Caki2 (cell line): Measurements from ENCODE around the gene DKK1. TPM values are rescaled to one million over a fixed set of nuclear protein-coding genes. Genes with fewer than 3 reads are reported as not detected.
A peak's percentile ranks its signal among the peaks of the same experiment; 100 is the strongest.

Source experiments
- DNase-seq: peaks from one replicate; pipeline ENCODE4 v3.0.0-alpha.2; 2015; ENCODE audit warnings: low read depth
- in situ Hi-C: cut with HindIII; loops from 2 replicates; pipeline ENCODE4 v1.10.0; 2016; ENCODE audit warnings: low sequenced_read_pairs, low pct_unique_long_range_greater_than_20kb, mixed read lengths
- total RNA-seq: library from RNA; depleted of rRNA; stranded (reverse); fragments of >200 nt; shearing (Covaris generic); gene quantifications from 2 replicates; pipeline ENCODE4 v1.2.3, GENCODE V29; 2014; ENCODE audit warnings: low replicate concordance

Gene DKK1
- total RNA-seq, 1 experiment from 2014 or later = 8.6 TPM

DNA sequence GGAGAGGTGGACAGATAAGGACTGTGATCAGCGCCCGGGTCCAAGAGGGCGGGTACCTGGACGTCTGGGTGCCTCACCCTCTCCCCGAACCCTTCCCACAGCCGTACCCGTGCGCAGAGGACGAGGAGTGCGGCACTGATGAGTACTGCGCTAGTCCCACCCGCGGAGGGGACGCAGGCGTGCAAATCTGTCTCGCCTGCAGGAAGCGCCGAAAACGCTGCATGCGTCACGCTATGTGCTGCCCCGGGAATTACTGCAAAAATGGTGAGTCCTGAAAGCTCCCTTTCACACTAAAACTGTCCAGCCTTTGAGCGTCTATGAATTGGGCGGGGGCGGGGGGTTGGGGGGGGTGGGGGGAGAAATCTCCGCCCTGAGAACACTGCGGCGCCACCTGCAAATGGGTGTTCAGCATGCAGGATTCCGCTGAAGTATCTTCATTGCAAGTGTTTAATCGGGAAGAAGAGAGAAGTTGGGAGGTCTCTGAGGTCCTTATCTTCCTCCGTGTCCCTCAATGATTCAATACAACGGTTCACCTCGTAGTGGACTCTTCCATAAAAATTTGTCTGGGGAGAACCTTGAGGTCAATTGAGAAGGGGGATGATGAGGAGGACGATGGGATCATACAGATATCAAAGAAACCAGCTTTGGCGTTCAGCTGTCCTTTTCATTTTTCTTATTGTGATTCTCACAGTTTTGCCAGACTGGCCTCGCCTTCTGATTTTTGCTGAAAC lies 906 bp downstream of the DKK1 start:
- in situ Hi-C loops = loop anchor here (25.0 kb wide), 1 partner anchor 172 kb away; no protein-coding TSS in a partner anchor
- DNase-seq = no peak

DNA sequence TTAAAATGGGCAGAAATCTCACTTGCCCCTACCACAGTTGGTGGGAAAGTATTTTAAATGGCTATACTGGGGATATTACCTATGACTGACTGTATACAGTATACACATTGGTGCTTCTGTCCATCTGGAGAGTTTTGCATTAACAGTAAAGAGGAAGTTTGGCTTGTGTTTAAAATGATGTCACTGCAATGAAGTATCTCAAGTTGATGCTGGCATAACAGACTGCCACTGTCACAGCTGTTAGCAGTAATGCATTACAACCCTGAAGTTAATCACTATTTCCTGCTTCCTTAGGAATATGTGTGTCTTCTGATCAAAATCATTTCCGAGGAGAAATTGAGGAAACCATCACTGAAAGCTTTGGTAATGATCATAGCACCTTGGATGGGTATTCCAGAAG lies 1.9 kb downstream of the DKK1 start:
- in situ Hi-C loops = loop anchor here (25.0 kb wide), 1 partner anchor 171 kb away; no protein-coding TSS in a partner anchor

DNA sequence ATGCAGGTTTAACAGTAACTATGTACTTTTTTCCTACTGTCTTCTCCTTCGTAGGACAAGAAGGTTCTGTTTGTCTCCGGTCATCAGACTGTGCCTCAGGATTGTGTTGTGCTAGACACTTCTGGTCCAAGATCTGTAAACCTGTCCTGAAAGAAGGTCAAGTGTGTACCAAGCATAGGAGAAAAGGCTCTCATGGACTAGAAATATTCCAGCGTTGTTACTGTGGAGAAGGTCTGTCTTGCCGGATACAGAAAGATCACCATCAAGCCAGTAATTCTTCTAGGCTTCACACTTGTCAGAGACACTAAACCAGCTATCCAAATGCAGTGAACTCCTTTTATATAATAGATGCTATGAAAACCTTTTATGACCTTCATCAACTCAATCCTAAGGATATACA lies 2.4 kb downstream of the DKK1 start:
- DNase-seq = no peak
- in situ Hi-C loops = loop anchor here (25.0 kb wide), 1 partner anchor 171 kb away; no protein-coding TSS in a partner anchor

More for the DNA sequence above, 1.9 kb downstream of the DKK1 start:
- no peak for DNase-seq

DNA sequence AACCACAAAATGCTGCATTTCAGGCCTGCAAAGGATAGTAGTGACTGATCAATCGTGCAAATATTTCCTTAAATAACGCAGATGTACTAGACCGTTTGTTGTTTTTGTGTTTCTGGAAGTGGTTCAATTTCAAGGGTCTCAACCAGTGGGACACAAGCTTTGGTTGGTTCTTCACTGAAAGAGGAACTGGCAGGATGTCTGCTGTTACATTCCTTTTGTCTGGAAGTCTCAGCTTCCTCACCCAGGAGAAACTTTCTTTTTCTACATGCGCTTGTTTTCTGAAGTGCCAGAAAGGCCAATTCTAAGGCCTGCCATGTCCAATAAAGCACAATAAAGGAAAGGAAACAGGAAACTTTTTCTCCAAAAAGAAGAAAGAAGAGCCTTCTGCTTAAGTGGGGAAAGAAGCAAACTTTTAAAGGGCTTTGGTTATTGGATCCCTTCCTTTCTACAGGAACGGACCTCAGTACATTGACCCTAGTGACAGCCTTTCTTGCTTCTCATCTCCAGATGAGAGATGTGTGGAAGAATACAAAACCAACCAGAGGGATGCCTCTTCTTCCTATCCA lies 4.1 kb downstream of the DKK1 start:
- DNase-seq = no peak
- in situ Hi-C loops = loop anchor here (25.0 kb wide), 1 partner anchor 169 kb away; no protein-coding TSS in a partner anchor

DNA sequence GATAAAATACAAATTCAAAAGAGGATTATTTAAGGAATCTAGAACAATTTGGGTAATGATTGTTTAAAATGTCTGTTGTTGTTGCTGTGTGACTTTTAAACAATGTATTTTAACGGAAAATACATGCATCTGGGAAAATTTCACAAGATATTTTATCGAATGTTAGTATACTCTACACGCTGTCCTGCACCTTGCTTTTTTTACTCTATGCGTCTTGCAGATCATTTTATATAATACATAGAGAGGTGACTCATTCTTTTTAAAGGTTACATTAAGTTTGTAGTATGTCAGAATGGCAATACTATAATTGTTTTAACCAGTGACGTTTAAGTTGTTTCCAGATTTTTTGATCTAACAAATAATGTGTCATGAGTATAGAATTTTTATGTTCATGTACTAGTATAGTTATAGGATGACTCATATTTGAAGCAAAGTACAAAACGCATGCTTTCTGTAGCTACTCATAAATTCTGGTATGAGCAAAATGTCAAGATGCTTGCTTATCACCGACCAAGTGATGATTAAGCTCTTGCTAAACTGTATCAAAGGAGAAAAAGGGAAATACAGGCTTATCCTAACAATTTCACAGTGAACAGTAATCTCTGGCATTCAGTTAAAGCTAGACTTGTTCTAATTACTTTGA lies 4.9 kb downstream of the DKK1 start:
- in situ Hi-C loops = loop anchor here (25.0 kb wide), 1 partner anchor 168 kb away; no protein-coding TSS in a partner anchor
- DNase-seq = peak; percentile 57

DNA sequence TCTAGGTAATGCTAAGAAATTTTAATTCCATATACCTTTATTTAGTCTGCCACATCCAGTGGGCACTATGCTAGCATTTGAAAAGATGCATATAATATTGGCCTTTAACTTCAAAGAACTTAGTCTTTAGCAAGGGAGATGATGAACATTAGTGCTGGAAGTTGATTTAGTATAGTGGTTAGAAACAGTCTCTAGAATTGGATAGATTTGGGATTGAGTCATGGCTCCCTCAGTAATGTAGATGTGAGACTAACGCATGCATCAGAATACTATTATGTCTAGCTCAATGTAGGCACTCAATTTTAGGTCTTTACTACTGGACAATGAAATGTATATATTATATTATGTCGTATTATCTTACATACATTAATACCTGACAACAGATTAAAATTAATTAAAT lies 5.8 kb downstream of the DKK1 start:
- no peak for DNase-seq
- in situ Hi-C loops = loop anchor here (25.0 kb wide), 1 partner anchor 167 kb away; no protein-coding TSS in a partner anchor

DNA sequence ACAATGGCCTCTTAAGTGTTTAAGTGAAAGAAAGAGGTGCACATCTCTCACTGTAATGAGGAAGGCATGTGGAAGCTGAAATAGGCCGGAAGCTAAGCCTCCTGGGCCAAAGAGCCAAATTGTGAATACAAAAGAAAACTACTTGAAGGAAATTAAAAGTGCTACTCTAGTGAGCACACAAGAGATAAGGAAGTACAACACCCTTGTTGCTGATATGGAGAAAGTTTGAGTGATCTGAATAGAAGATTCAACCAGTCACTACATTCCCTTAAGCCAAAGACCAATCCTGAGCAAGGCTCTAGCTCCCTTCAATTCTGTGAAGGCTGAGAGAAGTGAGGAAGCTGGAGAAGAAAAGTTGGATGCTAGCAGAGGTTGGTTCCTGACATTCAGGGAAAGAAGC lies 8.2 kb downstream of the DKK1 start:
- DNase-seq = no peak
- in situ Hi-C loops = loop anchor here (25.0 kb wide), 1 partner anchor 165 kb away; no protein-coding TSS in a partner anchor

DNA sequence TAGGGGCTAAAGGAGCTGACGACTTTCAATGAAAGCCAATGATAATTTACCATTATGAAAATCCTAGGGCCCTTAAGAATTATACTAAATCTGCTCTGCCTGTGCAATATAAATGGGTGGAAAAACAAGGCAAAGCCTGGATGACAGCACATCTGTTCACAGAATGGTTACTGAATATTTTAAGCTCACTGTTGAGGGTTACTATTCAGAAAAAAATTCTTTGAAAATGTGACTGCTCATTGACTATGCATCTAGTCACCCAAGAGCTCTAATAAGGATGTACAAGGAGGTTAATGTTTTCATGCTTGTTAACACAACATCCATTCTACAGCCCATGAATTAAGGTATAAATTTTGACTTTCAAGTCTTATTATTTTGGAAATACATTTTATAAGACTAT lies 8.9 kb downstream of the DKK1 start:
- in situ Hi-C loops = loop anchor here (25.0 kb wide), 1 partner anchor 164 kb away; no protein-coding TSS in a partner anchor
- DNase-seq = no peak

DNA sequence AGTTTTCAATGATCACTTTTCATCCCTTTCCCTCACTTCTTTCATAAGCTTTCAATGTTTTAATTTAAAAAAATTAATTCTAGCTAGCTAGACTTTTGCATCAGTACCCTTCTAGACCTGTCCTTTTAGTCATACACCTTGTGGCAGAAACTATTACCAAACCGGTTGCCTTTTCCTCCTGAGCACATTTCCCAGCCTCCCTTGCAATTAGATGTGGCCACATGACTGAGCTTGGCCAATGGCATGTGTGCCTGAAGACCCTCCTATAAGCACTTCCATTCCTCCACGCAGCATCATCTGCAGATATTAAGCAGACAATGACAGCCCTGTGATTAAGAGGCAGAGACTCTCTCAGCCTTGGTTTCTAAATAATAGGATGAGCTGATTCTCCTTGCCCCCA lies 12.3 kb downstream of the DKK1 start:
- no peak for DNase-seq
- in situ Hi-C loops = no loop called here

DNA sequence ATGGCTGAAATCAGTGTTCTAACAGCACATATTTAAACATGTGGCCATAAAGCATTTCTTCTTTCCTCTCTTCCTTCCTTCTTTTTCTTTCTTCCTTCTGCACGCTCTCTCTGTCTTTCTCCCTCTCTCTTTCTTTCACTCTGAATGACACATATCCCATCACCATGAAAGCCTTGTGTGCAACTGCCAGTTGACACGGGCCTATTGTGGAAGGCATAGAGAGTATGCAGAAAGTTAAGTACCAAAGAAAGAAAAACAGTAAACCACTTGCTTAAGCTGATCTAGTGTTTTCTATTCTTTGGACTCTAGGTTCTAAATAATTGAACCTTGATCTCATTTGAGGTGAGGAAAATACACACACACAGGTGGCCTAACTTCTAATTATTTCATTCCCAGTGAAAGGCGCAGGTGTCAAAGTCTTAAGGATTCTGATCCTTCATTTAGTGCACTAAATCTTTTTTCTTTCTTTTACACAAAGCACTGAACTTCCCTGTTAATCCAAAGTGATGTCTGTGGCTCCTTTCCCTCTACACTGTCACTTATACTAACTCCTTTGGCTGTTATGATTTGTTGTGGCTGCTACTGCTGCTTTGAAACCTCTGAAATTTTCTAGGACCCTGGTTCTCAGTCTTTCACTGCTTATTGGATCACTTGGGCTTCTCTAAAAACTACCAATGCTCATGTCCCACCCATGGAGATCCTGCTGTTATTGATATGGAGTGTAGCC lies 17.7 kb downstream of the DKK1 start:
- no peak for DNase-seq
- in situ Hi-C loops = no loop called here

DNA sequence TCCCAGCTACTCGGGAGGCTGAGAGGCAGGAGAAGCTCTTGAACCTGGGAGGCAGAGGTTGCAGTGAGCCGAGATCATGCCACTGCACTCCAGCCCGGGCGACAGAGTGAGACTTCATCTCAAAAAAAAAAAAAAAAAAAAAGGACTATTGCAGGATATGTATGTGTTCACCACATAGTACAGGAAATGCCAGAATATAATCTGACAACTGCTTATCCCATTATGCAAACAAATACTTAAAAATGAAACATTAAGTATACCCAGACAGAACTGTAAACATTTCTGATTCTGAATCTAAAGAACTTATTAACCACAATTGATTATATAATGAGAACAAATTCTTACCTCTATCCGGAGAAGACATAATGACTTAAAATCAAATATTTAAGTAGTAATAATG lies 18.7 kb downstream of the DKK1 start:
- in situ Hi-C loops = no loop called here
- DNase-seq = no peak

DNA sequence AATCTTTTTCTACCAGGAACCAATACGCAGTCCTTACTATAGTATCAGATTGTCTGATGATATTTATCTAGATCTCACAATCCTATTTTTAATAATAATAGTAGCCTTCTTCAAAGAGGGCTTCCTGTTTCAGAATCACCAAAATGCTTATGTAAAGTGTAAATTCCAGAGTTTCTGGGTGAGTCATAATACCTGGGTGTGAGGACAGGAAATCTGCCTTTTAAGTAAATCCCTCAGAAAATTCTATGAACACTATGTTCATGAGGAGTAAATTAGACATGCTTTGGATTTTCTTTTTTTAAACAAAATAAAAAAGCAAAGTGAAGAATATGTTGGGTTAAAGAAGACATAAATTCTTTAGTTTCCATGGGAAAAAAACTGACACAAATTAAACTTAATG lies 20.5 kb downstream of the DKK1 start:
- in situ Hi-C loops = no loop called here
- DNase-seq = no peak

DNA sequence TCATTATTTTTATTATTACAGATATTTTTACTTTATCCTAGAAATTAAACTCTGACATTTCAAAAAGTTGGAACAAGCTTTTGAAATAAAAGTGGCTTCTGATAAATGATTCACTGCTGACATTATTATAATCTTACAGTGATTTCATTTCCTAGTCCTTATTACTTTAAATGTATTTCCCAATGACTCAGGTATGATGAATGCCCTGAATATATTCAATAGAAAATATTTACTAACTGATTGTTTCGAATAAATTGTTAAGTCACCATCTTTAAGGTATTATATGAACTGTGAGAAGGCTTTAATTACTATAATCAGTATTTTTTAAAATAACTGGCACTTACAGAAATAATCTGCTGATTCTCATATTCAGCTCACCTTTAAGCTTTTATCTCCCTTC lies 21.6 kb downstream of the DKK1 start:
- DNase-seq = no peak
- in situ Hi-C loops = no loop called here

DNA sequence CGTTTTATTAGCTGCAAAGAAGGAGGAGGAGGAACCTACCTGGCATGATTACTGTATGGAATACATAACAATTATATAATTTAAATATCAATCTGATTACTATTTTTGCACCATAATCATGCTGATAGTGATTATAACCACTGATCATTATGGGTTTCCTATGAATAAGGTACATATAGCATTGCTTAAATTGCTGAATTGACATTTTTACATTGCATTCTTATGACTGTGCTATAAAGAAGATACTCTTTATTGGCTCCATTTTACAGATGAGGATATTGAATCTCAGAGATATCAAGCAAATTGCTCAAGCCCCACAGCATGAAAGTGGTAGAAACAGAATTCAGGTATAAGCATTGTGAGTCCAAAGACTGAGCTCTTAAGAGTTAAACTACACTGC lies 23.1 kb downstream of the DKK1 start:
- no peak for DNase-seq
- in situ Hi-C loops = no loop called here

DNA sequence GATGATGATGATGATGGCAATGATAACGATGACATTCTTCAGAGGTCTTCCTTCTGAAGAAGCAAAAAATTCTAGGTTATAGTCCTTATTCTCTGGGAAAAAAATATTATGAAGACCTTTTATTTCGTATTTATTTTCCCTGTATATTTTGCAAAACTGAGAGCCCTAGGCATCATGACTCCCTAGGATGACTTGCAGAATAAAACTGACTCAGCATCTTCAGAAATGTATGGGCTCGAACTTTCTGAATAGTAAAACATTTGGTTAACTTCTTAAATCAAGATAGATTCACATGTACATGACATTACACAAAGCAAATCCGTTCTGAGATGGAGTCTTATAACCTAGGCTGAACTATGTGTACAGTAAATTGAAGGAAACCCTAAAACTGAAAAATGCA lies 29.4 kb downstream of the DKK1 start:
- in situ Hi-C loops = no loop called here
- DNase-seq = no peak

DNA sequence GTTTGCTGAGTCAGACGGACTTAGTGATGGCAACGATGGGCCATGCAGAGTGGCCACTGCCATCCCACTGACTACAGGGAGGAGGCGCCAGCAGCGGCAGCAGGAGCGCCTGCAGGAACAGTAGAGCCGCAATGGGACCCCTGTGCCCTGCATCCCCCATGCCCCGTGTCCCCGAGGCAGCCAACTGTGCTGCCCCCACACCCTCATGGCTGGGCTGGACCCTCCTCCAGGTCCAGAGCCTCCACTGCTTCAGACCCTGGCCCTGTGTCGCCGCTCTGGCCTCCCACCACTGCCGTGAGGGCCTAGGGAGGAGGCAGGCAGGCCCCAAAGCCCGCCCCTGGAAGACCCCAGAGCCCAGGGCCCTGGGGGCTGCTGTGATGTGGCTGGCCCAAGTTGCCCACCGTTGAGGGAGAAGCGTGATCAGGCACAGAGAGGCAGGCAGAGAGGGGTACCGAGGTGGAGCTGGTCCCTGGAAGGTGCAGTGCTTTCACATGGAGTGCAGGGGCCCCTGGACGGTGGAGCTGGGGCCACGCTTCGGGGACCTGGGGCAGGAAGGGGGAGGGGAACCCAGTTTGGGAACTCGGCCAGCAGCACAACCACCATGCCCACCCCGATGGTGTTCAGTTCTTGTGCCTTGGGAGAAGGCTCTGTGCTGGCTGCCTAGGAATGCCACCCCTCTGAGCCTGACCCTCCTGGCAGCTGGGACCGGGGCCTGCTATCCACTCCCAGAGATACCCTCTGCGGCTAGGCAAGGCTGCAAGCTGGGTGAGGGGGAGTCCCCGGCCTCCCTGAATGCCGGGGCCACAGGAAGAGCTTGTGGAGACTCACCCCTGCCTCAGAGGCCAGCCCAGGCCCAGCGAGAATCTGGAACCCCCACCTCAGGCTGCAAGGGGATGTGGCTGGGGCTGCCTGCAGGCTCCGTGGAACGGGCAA lies 32.6 kb downstream of the DKK1 start:
- in situ Hi-C loops = no loop called here
- DNase-seq = no peak

DNA sequence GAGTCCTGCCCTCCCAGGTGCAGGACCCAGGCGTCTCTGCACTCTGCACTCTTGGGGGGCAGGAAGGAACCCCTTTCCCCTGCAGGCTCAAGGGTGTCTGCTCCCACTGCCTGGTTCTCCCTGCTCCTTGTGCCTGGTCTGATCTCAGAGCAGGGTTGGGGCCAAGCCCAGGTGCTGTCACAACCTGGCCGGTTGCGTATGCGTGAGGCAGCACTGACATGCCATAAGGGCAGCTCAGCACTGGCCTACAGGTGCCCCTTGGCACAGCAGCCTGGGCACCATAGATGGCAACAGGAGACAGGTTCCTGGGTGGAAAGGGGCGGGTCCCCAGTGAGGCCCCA lies 33.2 kb downstream of the DKK1 start:
- in situ Hi-C loops = no loop called here
- no peak for DNase-seq
